DMS114 treated with DMSO at 0.1 percent for 48 hours (cell line): Measurements from ENCODE around the gene CCM2L.

ENCODE experiments used
- DNase-seq: peaks from one replicate; lab custom pipeline; 2025; ENCODE audit not compliant: unreplicated experiment; lab: John Stamatoyannopoulos, UW

CCM2L gene

GRCh38 chr20:32010101-32010500, at the start of gene CCM2L:
Gene CCM2L, plus strand, starts transcription at chr20:32010438. Its CDS starts 17 bp downstream, at chr20:32010455.
- DNase-seq = no peak

GRCh38 chr20:31962761-31963160, 47.5 kb upstream of the CCM2L start:
- no peak for DNase-seq

GRCh38 chr20:31963889-31964288, 46.3 kb upstream of the CCM2L start:
- DNase-seq = no peak

GRCh38 chr20:31966991-31967655, 43.1 kb upstream of the CCM2L start:
- no peak for DNase-seq

GRCh38 chr20:31967830-31968249, 42.4 kb upstream of the CCM2L start, which contains the start of gene XKR7:
Gene XKR7, plus strand, starts transcription at chr20:31968151. Its CDS starts 25 bp downstream, at chr20:31968176.
- DNase-seq = no peak

- DNase-seq = no peak
Measured at GRCh38 chr20:31968291-31969126, 41.7 kb upstream of the CCM2L start.

GRCh38 chr20:31969991-31970390, 40.2 kb upstream of the CCM2L start:
- no peak for DNase-seq

GRCh38 chr20:31972471-31973021, 37.7 kb upstream of the CCM2L start:
- DNase-seq = no peak

GRCh38 chr20:31974296-31974695, 35.9 kb upstream of the CCM2L start:
- DNase-seq = no peak

- DNase-seq = no peak
Measured at GRCh38 chr20:31974951-31975487, 35.2 kb upstream of the CCM2L start.

- no peak for DNase-seq
Measured at GRCh38 chr20:31975874-31976273, 34.4 kb upstream of the CCM2L start.

- no peak for DNase-seq
Measured at GRCh38 chr20:31977080-31977479, 33.2 kb upstream of the CCM2L start.

GRCh38 chr20:31979713-31980426, 30.4 kb upstream of the CCM2L start:
- no peak for DNase-seq

GRCh38 chr20:31981784-31982183, 28.5 kb upstream of the CCM2L start:
- DNase-seq = no peak

- DNase-seq = no peak
Measured at GRCh38 chr20:31984981-31985471, 25.2 kb upstream of the CCM2L start.

GRCh38 chr20:31987744-31988143, 22.5 kb upstream of the CCM2L start:
- no peak for DNase-seq

GRCh38 chr20:31988430-31989015, 21.7 kb upstream of the CCM2L start:
- no peak for DNase-seq

GRCh38 chr20:31989030-31989645, 21.1 kb upstream of the CCM2L start:
- no peak for DNase-seq

GRCh38 chr20:31990641-31991338, 19.4 kb upstream of the CCM2L start:
- DNase-seq = no peak

- no peak for DNase-seq
Measured at GRCh38 chr20:31991339-31991705, 18.9 kb upstream of the CCM2L start.
